DND-41 (cell line): ENCODE results near the gene ZNRF1.

Experiments
- EZH2 ChIP-seq: IDR thresholded peaks from 3 replicates; pipeline ENCODE4 v1.6.1; 2012; ENCODE audit warnings: borderline replicate concordance, low read depth, mild to moderate bottlenecking, moderate library complexity, low read length, inconsistent platforms; ENCODE audit not compliant: severe bottlenecking
- TF ChIP-seq, protein P1 (sequence below): IDR thresholded peaks from 2 replicates; pipeline ENCODE4 v1.5.1; 2012; ENCODE audit warnings: borderline replicate concordance, low read length, moderate library complexity, mild to moderate bottlenecking; ENCODE audit not compliant: poor library complexity, severe bottlenecking; ENCODE audit errors: extremely low read depth

DNA sequence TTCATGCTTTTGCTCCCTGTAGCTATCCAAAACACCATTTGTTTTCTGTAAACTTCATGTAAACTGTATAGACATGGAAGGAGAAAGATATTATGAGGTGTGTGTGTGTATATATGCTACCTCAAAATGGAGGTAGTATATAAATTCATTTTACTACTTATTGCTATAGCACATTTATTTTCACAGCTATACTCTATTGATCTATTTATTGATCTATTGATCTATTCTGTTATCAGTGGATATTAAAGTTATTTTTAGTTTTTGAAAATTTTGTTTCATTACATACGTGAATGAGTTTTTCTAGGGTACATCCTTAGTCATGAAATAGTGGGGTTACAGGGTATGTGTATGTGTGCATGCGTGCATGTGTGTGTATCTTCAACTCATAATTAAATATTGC, 15.5 kb downstream of the ZNRF1 start:
- TF ChIP-seq, protein P1, sequence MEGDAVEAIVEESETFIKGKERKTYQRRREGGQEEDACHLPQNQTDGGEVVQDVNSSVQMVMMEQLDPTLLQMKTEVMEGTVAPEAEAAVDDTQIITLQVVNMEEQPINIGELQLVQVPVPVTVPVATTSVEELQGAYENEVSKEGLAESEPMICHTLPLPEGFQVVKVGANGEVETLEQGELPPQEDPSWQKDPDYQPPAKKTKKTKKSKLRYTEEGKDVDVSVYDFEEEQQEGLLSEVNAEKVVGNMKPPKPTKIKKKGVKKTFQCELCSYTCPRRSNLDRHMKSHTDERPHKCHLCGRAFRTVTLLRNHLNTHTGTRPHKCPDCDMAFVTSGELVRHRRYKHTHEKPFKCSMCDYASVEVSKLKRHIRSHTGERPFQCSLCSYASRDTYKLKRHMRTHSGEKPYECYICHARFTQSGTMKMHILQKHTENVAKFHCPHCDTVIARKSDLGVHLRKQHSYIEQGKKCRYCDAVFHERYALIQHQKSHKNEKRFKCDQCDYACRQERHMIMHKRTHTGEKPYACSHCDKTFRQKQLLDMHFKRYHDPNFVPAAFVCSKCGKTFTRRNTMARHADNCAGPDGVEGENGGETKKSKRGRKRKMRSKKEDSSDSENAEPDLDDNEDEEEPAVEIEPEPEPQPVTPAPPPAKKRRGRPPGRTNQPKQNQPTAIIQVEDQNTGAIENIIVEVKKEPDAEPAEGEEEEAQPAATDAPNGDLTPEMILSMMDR = no peak
- TF ChIP-seq EZH2 = no peak
